Prostate gland (tissue), 2 donors: ENCODE results near the gene ZNF318. TPM values are rescaled to one million over a fixed set of nuclear protein-coding genes. Genes with fewer than 3 reads are reported as not detected.
"Not testable (repeated sequence)": the region's sequence is repeated elsewhere in the genome, so short reads cannot be mapped to it uniquely, and the experiment has no call there.

Experiments
- DNase-seq: peaks from one replicate; pipeline ENCODE4 v3.0.0-alpha.2; 2019; ENCODE audit warnings: low spot score
- H3K27ac ChIP-seq, 2 donors: fragments of 200-600 bp; sonication (generic); 2 replicates each; pipeline ENCODE4 v1.5.1; 2017 to 2019
- H3K27me3 ChIP-seq: fragments of 200-600 bp; sonication (generic); replicated peaks from 2 replicates; pipeline ENCODE4 v1.5.1; 2019; ENCODE audit not compliant: insufficient read depth
- H3K36me3 ChIP-seq, 2 donors: fragments of 200-600 bp; sonication (generic); 1 replicate in 1 of 2; 2 replicates in 1 of 2; pipeline versions ENCODE4 v1.5.1 to v1.8.1; 2017 to 2019
- H3K4me1 ChIP-seq: fragments of 200-600 bp; sonication (generic); replicated peaks from 2 replicates; pipeline ENCODE4 v1.5.1; 2019
- H3K4me3 ChIP-seq, 2 donors: fragments of 200-600 bp; sonication (generic); 2 replicates each; pipeline ENCODE4 v1.5.1; 2017 to 2019
- H3K9me3 ChIP-seq: fragments of 200-600 bp; sonication (generic); 2 replicates; pipeline ENCODE4 v1.5.1; 2017
- CTCF ChIP-seq, 4 experiments: fragments of 200-600 bp in 2 of 4; fragments of 450-650 bp in 2 of 4; sonication (generic) in 2 of 4; IDR thresholded peaks; 1 replicate in 3 of 4; 2 replicates in 1 of 4; pipeline ENCODE4 v1.5.1; 2016 to 2019; ENCODE audit warnings: antibody characterized with exemption in 4 of 4, mild to moderate bottlenecking in 2 of 4, moderate library complexity in 2 of 4
- POLR2A ChIP-seq: fragments of 450-650 bp; IDR thresholded peaks from one replicate; pipeline ENCODE4 v1.6.1; 2016; ENCODE audit warnings: antibody characterized with exemption, mild to moderate bottlenecking
- POLR2AphosphoS5 ChIP-seq: sonication (generic); formaldehyde crosslinking; IDR thresholded peaks from one replicate; pipeline ENCODE4 v1.6.1; 2017; ENCODE audit warnings: antibody characterized with exemption
- WGBS: methylation state at CpG from one replicate; pipeline ENCODE4 v1.1.5; 2018; 5-methylcytosine and 5-hydroxymethylcytosine counted together
- intact Hi-C: fragments of 100-400 bp; cut with DNase I; formaldehyde crosslinking; loops from one replicate; pipeline ENCODE4 v1.14.2; 2022
- total RNA-seq, 2 donors: library from RNA; depleted of rRNA; stranded (reverse); fragments of >200 nt; gene quantifications; one replicate each; pipeline ENCODE4 v1.1.0, GENCODE V29; 2016

ZNF318 gene
- total RNA-seq, 2 donors from 2014 or later, result 15.1 to 41.6 TPM

- no peaks in the 10 kb centered on the region for H3K9me3 ChIP-seq
- WGBS, result 75% methylated on average over 6 of the region's 6 CpGs
- no peak overlapping the region for H3K4me3 ChIP-seq
- no peaks in the 10 kb centered on the region for H3K27me3 ChIP-seq
- no peaks in the 10 kb centered on the region for H3K36me3 ChIP-seq
- TF ChIP-seq POLR2AphosphoS5, result no peak
- no peak for TF ChIP-seq POLR2A
- no peak for TF ChIP-seq CTCF (IDR thresholded peaks at IDR 0.05)
- intact Hi-C loops, result no loop called here
- no peaks in the 10 kb centered on the region for H3K4me1 ChIP-seq
- H3K27ac ChIP-seq, result no peak overlapping the region
- DNase-seq, result no peak
These were observed 13.7 kb upstream of the ZNF318 start for GRCh38 chr6:43383021-43383667.

- intact Hi-C loops, H3K4me1 ChIP-seq, H3K27ac ChIP-seq, H3K36me3 ChIP-seq, H3K9me3 ChIP-seq, H3K4me3 ChIP-seq, DNase-seq, H3K27me3 ChIP-seq: not testable (repeated sequence)
- 86% methylated on average over 9 of the region's 9 CpGs for WGBS
These were observed 11.4 kb upstream of the ZNF318 start for GRCh38 chr6:43380858-43381257.

- no peak for TF ChIP-seq POLR2AphosphoS5
- no peak for TF ChIP-seq POLR2A
- no peak for TF ChIP-seq CTCF (IDR thresholded peaks at IDR 0.05)
- no peaks in the 10 kb centered on the region for H3K27me3 ChIP-seq
- no peaks in the 10 kb centered on the region for H3K9me3 ChIP-seq
- no peak for DNase-seq
- no peaks in the 10 kb centered on the region for H3K4me1 ChIP-seq
- WGBS, result 53% methylated on average over 3 of the region's 3 CpGs
- no peaks in the 10 kb centered on the region for H3K36me3 ChIP-seq
- H3K27ac ChIP-seq, result no peak overlapping the region
- no peak overlapping the region for H3K4me3 ChIP-seq
- intact Hi-C loops, result no loop called here
These were observed 9.2 kb upstream of the ZNF318 start for GRCh38 chr6:43378631-43379030.

- intact Hi-C loops, result no loop called here
- no peaks in the 10 kb centered on the region for H3K36me3 ChIP-seq
- no peaks in the 10 kb centered on the region for H3K9me3 ChIP-seq
- TF ChIP-seq POLR2A, result no peak
- no peak for TF ChIP-seq CTCF (IDR thresholded peaks at IDR 0.05)
- TF ChIP-seq POLR2AphosphoS5, result no peak
- H3K27ac ChIP-seq, result no peak overlapping the region
- H3K4me3 ChIP-seq, result no peak overlapping the region
- no peaks in the 10 kb centered on the region for H3K27me3 ChIP-seq
- H3K4me1 ChIP-seq, result no peaks in the 10 kb centered on the region
- no peak for DNase-seq
- WGBS, result 87% methylated on average over 2 of the region's 2 CpGs
These were observed 8.3 kb upstream of the ZNF318 start for GRCh38 chr6:43377710-43378229.

- Histone ChIP-seq H3K27ac (no peak overlapping the region), H3K4me1 (no peaks in the 10 kb centered on the region), H3K4me3 (no peak overlapping the region), H3K36me3 (no peaks in the 10 kb centered on the region), H3K9me3 (no peaks in the 10 kb centered on the region), H3K27me3 (no peaks in the 10 kb centered on the region)
- DNase-seq, result no peak
- 88% methylated on average over 1 of the region's 1 CpG for WGBS
- TF ChIP-seq CTCF (IDR thresholded peaks at IDR 0.05) (no peak), POLR2AphosphoS5 (no peak), POLR2A (no peak)
- intact Hi-C loops, result no loop called here
These were observed 7.1 kb upstream of the ZNF318 start for GRCh38 chr6:43376551-43376981.
